Measurements from ENCODE around the gene UBTFL1. TPM values are rescaled to one million over a fixed set of nuclear protein-coding genes. Genes with fewer than 3 reads are reported as not detected.

The UBTFL1 gene
- not detected for total RNA-seq

GRCh38 chr11:90085650-90086049 lies at the start of gene UBTFL1:
Gene UBTFL1, plus strand, starts transcription at chr11:90085950. Its CDS starts 0 bp downstream, at chr11:90085950.

DNA sequence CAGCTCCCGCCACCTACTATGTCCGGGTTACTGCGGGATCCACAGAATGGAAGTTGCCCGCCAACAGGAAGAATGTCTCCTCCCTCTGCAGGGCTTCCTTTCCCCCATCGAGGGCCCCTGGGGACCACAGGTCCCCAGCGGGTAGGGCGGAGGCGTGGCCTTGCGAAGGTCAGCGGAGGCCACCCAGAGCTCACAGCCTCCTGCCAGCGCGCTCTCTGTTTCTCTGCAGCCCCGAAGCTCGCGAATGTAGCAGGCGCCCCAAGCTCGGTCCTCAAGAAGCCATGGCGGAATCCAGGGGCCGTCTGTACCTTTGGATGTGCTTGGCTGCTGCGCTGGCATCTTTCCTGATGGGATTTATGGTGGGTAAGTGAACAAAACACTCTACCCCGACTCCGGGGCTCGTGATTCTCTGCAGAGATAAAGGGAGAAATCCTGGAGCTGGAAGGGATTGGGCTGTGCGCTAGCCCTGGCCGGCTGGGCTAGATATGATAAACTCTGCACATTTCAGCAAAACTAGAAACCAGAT lies 48.8 kb downstream of the UBTFL1 start, which contains the start of gene NAALAD2:
Gene NAALAD2 (plus strand): TSS at position 186 of the 526 bp plus-strand sequence. CDS start 96 bp downstream, at position 282.

Small RNA genes within 50 kb of the gene (small RNA-seq; reads per million reads assigned to genes)
- gene AP000827.1 (ENCODE audit: low replicate concordance) (not detected), gene RF00275 (ENCODE audit: low replicate concordance) (not detected)

Other genes starting within 250 kb of the UBTFL1 start
- not detected for gene TRIM64B, start 207.5 kb upstream of the UBTFL1 start, total RNA-seq
- not detected for gene TRIM49D1, start 163.7 kb upstream of the UBTFL1 start, total RNA-seq
- gene TRIM49D2, start 161.9 kb upstream of the UBTFL1 start, total RNA-seq, result not detected
- not detected for gene TRIM64, start 119.9 kb upstream of the UBTFL1 start, total RNA-seq
- gene TRIM49C, start 54.8 kb upstream of the UBTFL1 start, total RNA-seq, result not detected
- gene NAALAD2, start 48.7 kb downstream of the UBTFL1 start, total RNA-seq, result 9.1 TPM
- 88.6 TPM for gene CHORDC1, start 137.1 kb downstream of the UBTFL1 start, total RNA-seq